ENCODE results near the gene GRK6.

GRK6 gene

DNA sequence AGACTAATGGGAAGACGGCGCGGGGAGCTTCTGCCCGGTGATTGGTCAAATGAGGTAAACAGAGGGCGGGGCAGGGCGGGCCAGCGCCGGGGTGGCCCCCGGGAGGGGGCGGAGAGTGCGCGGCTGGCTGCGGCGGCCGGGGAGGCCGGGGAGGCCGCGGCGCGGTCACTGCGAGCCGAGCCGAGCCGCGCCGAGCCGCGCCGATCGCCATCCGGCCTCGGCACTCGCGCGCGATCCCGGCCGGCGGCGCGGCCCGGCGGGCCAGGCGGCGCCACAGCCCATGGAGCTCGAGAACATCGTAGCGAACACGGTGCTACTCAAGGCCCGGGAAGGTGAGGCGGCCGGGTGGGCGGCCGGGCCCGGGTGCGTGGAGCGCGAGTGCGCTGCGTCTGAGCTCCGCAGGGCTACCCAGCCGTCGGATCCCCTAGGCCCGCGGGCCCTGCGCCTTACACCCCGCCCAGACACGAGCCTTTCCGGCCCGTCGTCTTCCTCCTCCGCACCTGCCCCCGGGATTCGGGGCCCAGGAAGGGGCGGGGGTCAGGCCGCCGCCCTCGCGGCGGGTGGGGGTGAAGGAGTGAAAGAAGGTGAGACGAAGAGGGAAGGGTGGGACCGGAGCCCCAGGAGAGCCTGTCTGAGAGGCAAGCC lies at the start of gene GRK6:
Gene GRK6 (plus strand): TSS at position 111 of the 645 bp plus-strand sequence. CDS start 170 bp downstream, at position 281.
- peak in 1 of 4 experiments; percentile 50 for DNase-seq (ENCODE audit: low read depth in 4 of 4, low spot score in 1 of 4)

DNA sequence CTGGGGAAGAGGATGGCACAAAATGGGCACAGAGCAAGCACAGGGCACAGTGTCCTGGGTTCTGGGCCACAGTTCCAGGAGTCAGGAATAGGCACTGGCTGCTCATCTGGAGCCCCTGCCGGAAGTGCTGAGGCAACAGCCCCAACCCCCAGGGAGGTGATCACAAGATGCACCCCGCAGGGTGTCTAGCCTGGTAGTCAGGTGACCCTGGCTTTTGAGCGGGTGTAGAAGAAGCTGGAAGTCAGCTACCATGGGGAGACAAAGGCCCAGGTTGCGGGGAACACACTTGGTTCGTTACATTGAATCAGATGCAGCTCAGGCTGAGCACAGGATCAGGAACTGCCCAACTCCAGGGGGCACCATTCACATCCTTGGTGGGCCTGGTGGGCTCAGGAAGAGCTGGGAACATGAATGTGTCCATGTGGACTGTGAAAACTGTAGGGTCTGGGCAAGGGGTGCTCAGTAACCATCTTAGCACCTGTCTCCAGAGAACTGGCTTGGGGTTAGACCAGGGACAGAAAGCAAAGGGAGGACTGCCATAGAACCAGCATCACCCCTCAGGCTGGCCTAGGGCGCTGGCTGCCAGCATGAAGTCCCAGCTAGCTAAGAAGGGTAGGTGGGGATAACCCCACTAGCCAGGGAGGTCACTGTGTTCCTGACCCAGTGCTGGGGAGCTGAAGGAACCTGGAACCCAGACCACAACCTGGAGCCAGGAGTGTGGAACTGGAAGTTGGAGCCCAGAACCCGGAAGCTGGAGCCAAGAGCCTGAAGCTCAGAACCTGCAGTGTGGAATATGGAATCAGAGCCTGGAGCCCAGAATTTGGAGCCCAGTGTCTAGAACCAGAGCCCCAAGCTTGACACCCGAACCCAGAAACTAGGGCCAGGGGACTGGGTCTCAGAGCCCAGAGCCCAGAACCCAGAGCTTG lies 48.4 kb upstream of the GRK6 start:
- DNase-seq (ENCODE audit: low read depth in 4 of 4, low spot score in 1 of 4), result no peak

DNA sequence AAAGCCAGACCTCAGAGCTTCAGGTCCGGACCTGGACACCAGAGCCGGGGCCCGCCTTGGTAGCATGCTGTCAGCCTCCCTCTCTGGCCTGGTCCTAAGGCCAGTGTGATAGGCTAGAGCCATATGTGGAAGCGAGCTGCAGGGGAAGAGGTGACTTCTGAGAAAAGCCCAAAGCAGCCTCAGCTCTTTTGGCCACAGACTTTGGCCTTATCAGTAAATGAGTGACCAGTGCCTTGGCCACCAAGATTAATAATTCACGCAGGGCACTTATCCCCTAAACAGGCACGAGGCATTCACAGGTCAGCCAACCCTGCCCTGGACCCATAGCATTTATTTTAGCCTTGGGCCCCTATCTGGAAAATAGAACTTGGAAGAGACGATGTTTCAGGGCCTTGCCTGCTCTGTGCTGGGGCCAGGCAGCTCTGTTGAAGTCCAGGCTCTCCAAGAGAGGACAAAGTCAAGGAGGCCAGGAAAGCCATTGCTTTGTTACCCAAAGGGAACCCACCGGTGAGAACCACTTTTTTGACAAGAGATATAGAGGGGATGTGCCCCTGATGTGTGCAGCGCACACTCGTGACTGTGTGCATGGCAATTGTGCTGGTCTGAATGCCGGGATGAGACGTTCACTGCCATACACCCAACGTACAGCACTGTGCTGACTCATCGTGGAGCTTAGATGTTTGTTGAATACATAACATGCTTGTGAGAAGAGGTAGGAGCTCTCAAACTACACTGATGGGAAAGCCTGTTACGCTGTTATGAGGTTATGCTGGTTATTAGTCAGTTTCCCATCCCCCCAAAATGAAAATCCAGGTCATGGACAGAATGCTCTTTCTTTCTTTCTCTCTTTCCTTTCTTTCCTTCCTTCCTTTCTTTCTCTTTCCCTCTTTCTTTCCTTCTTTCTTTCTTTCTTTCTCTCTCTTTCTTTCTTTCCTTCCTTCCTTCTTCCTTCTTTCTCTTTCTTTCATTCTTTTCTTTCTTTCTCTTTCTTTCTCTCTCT lies 47.3 kb upstream of the GRK6 start:
- no peak for DNase-seq (ENCODE audit: low read depth in 4 of 4, low spot score in 1 of 4)

DNA sequence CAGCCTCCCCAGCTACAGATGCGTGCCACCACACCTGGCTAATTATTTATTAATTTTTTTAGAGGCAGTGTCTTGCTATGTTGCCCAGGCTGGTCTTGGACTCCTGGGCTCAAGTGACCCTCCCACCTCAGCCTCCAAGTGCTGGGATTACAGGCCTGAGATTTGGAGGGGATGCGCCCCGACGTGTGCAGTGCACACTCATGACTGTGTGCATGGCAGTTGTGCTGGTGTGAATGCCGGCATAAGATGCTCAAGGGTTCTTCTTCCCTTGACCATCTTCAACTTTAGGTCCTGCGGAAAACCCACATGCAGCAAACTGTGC lies 45.7 kb upstream of the GRK6 start:
- DNase-seq (ENCODE audit: low read depth in 4 of 4, low spot score in 1 of 4), result no peak

DNA sequence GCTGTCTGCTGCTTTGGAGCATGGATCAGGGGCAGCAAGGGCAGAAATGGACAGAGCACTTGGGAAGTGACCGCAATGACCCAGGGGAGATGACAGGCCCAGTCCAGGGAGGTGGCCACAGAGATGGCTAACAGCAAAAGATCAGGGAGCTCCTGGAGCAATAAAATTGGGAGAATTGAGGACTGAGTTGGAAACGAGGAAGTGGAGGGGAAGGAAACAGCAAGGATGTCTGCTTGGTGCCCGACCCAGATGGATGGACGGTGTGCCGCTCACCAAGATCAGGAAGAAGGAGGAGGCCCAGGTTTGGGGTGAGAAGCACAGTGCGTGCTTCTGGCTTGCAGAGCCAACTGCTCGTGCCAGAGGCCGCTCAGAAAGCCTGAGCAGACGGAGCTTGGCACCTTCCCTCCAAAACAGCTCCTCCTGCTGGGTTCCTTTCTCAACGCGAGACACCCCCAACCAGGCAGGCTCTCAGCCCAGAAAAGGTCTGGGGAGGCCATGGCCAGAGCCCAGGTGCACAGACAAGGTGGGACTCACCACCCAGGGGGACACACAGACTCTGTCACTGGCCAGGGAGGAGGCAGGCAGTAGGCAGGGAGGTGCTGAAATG lies 44.0 kb upstream of the GRK6 start:
- DNase-seq (ENCODE audit: low read depth in 4 of 4, low spot score in 1 of 4), result no peak

DNA sequence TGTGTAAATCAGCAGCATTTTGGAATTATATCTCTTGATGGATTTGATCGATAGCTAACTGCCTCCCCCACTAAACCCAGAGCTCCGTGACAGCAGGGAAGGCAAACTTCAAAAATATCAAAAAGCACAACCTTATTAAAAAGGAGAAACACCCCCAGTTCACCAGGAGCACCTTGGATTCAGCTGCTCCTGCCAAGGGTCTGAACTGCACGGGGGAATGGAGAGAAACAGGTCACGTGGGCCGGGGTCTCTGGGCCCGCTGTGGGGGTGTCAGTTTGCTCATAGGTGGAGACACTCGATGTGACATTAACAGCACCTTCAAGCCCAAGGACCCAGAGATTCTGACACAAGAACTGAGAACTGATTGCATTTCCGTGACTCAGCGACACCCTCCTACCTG lies 43.3 kb upstream of the GRK6 start:
- DNase-seq (ENCODE audit: low read depth in 4 of 4, low spot score in 1 of 4), result no peak

DNA sequence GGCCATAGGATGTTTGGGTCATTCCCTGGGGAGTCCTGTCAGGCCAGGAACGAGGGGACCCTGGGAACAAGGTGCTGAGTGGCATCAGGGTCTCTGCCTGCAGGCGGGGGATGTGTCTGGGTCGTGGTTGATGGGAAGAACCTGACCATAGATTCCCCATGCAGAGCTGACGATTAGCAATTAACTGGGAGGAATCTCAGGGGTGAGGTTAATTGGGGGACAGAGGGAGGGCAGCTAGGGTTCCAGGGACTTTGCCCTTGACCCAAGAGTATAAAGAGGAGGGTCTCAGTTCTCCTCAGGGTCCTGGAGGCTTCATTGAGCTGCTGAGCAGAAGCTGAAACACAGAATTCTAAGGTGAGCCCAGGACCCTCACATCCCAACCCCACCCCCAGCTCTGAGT lies 42.3 kb upstream of the GRK6 start, which contains the start of gene SLC34A1:
Gene SLC34A1 (plus strand): TSS at position 301 of the 400 bp plus-strand sequence. CDS start 1,308 bp downstream, outside the sequence.
- no peak for DNase-seq (ENCODE audit: low read depth in 4 of 4, low spot score in 1 of 4)

DNA sequence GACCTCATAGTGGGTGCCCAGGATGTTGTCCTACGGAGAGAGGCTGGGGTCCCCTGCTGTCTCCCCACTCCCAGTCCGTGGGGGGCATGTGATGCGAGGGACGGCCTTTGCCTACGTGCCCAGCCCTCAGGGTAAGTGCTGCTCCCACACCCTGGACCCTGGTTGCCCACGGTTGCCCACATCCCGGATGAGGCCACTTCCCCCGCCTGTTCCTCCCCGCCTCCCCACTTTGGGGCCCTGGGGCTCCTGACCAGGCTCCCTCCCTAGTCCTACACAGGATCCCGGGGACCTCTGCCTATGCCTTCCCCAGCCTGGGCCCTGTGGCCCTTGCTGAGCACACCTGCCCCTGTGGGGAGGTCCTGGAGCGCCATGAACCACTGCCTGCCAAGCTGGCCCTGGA lies 40.8 kb upstream of the GRK6 start:
- DNase-seq (ENCODE audit: low read depth in 4 of 4, low spot score in 1 of 4), result no peak

DNA sequence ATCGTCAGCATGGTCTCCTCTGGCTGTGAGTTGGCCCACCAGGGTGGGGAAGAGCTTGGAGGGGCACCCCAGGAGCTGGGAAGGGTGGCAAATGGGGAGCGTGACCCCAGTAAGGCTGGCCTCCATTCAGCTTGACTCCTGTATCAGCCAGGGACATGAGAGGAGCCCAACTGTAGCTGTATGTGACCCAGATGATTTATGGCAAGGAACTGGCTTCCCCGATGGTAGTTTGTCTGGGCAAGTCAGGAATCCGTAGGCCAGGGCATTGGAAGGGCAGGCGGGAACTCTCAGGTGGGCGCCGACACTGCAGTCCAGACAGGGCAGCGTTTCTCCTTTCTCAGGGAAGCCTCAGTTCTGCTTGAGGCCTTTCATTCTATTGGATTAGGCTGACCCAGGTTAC lies 39.9 kb upstream of the GRK6 start:
- DNase-seq (ENCODE audit: low read depth in 4 of 4, low spot score in 1 of 4), result no peak

DNA sequence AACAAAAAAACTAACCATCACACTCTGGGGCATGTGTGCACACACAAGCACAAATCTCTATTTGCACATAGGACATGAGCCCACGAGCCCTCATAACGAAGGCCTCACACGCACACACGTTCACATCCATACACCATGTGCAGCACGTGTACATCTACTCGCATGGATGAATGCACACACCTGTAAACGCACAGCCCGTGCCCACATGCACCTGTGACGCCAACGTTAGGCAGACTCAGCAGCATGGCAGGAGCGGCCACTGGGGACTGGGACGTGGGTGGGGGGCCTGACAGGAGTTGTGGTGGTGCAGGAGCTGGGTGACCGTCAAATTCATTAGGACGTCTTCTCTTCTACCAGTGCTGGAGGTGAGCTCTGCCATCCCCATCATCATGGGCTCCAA lies 39.1 kb upstream of the GRK6 start:
- DNase-seq (ENCODE audit: low read depth in 4 of 4, low spot score in 1 of 4), result no peak

DNA sequence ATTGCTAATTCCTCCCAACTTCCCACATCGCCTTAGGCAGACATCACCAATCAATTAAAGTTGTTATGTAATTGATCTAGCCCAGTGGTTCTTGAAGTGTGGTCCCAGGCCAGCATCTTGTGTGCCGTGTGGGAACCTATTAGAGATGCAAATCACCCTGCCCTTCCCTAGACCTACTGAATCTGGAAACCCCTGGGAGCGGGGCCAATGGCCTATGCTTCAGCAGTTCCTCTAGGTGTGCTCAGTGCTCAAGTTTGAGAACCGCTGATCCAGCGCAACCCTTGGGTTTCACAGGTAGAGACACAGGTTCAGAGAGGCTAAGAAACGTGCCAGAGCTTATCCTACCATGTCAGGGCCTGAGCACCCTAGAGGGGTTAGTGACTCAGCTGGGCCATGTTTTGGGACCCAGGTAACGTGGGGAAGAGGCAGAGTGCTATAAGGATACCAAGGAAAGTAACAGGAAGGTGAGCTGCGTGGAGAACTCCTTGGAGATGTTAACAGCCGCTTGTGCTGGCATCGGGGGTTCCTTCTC lies 37.9 kb upstream of the GRK6 start:
- DNase-seq (ENCODE audit: low read depth in 4 of 4, low spot score in 1 of 4), result no peak

DNA sequence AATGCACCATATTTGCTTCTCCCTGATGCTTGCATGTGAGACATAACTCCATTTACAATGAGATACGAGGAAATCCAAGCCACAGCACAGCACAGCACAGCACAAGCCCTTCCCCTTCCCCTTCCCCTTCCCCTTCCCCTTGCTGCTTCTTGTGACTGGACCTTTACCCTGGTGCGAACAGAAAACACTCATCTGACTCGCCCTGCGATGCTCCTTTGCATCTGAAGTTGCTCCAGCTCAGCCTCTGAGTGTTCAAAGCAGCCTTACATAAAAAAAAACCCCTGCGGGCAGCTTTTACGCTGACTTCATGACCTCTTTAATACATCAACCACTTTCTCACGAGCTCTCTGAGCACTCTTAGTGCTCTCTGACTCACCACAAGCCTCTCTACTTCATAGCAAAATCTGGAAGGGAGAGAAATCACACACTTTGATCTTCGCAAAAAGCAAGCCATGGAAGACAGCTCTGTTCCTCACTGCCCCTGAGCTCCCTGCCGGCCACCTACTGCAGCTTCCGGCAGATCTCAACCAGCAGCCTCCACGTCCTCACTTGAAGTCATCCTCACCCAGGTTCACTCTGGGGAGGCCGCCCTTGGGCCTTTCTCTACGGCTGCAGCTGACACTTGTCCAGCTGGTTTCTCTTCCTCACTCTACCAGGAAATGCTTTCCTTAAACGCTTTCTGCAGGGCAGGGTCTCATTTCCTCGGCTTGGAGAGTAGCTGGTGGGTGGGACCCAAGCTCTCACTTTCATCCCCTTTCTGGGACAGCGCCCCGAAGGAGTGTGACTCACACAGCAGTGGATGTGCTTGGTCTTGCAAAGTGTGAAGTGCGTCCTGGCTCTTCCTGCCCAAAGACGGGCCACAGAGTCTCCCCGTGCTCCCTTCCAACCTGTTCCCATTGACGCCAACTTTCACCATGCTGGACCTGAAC lies 37.0 kb upstream of the GRK6 start:
- DNase-seq (ENCODE audit: low read depth in 4 of 4, low spot score in 1 of 4), result no peak

DNA sequence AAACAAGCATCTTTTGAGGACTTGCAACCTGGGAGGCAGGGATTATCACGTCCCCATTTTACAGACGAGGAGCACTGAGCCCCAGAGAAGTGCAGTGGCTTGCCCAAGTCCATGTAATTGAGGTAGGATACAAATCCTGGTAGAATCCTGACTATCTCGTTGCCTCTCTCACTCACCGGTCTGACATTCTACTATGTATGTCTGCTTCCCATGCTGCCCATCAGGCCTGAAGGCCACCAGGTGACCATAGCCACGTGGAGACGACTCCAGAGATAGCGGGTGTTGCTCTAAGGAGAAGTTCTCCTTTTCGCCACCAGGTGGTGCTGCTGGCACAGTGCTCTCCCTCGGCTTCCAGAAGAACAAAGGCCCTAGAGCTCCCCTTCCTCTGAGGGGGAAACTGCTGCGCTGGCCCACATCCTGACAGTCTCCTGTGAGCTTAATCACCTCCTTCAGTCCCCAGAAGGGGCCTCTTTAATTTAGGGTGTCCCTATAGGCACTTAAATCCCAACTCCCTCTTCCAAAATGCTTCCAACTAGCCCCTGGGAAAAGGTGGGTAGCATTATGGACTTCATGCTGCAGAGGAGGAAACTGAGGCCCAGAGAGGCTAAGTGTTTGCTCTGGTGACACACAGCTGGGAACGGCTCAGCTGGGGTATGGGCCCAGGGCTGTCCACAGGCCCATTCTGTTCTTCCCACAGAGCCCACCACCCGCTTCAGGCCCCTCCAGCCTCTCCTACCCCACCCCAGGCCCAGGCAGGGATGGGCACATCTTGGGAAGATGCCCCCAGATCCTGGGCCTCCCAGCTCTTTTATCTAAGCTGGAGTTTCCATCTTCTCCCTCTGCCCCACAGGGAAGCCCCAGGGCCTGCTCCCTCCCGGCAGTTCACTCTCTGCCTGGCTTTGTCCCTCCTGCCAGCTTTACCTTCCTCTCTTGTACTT lies 35.8 kb upstream of the GRK6 start:
- peak; percentile 74 to 87 (median 80) for DNase-seq (ENCODE audit: low read depth in 4 of 4, low spot score in 1 of 4)

DNA sequence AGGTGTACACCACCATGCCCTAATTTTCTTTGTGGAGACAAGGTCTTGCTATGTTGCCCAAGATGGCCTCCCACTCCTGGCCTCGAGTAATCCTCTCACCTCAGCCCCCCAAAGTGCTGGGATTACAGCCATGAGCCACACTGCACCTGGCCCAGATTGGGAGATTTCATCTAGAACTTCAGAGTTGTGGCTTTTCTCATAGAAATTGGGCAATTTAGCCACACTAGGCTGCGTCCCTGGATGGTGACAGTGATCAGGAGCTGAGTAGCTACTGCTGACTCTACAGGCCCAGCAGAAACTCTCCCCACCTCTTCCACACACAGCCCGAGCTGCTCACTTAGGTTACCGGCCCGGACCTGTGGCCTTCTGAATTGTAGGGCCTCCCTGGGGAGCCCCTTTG lies 33.7 kb upstream of the GRK6 start:
- no peak for DNase-seq (ENCODE audit: low read depth in 4 of 4, low spot score in 1 of 4)

DNA sequence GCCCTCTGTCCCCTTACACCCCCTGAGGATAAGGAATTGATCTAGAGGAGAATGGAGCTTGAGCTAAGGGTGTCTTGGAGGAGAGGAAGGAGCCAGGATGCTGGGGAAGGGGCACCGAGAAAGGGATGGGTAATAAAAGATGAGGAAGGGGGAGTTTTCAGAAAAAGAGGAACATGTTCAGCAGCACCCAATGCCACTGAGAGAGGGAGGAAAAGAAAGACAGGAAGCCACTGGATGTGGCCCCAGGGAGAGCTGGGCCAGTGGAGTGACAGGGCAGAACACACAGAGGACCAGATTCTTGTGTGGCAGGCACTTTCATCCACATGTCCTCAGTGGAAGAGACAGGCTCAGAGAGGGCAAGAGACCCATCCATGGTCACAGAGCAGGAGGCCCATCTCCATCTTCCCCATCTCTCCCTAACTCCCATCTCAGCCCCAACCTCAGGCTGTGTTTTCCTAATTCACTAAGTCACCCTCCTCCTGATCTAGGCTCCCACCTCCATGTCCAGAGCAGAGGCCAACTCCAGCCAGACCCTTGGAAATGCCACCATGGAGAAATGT lies 33.2 kb upstream of the GRK6 start:
- no peak for DNase-seq (ENCODE audit: low read depth in 4 of 4, low spot score in 1 of 4)

DNA sequence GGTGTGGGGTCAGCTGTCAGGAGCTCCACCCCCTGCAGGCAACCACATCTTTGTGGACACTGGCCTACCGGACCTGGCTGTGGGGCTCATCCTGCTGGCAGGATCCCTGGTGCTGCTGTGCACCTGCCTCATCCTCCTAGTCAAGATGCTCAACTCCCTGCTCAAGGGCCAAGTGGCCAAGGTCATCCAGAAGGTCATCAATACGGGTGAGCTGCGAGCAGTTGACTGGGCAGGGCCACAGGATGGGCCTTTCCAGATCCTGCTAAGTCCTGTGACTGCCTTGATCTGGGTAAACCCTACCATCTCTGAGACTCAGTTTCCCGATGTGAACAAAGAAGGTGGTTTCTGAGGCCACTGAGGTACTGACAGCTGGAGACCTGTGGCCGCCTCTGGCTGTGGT lies 32.5 kb upstream of the GRK6 start:
- no peak for DNase-seq (ENCODE audit: low read depth in 4 of 4, low spot score in 1 of 4)

DNA sequence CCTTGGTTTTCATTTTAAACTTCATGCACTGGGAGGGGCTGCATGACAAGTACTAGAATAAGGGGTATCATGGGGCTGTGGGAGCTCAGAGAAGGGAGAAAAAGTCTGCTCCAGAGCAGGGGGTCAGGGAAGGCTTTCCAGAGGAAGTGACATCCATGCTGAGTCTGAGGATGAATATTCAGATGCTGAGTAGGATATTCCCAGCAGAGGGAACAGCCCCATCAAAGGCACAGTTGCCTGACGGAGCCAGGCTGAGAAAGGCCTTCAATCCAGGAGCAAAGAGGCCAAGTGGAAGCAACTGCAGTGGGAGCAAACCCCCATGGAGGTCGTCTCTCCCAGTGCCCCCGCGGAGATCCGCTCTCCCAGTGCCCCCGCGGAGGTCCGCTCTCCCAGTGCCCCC lies 30.4 kb upstream of the GRK6 start:
- DNase-seq (ENCODE audit: low read depth in 4 of 4, low spot score in 1 of 4), result no peak

DNA sequence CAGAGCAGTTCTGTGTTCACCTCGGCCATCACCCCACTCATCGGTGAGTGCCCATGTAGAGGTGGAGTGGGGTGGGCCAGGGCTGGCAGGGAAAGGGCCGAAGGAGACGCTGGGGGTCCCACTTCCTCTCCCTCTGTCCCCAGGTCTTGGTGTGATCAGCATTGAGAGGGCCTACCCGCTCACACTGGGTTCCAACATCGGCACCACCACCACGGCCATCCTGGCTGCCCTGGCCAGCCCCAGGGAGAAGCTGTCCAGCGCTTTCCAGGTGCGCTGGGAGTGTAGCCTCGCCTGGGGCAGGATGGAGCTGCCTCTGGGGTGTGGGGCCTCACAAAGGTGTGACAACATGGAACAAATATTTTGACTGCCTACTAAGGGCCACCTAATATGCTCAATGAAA lies 29.7 kb upstream of the GRK6 start:
- DNase-seq (ENCODE audit: low read depth in 4 of 4, low spot score in 1 of 4), result no peak
